Measurements from ENCODE around the gene APCS. TPM values are rescaled to one million over a fixed set of nuclear protein-coding genes. Genes with fewer than 3 reads are reported as not detected.

Gene APCS
- total and polyA plus RNA-seq, 2 donors: 0.05 to 0.16 TPM

DNA sequence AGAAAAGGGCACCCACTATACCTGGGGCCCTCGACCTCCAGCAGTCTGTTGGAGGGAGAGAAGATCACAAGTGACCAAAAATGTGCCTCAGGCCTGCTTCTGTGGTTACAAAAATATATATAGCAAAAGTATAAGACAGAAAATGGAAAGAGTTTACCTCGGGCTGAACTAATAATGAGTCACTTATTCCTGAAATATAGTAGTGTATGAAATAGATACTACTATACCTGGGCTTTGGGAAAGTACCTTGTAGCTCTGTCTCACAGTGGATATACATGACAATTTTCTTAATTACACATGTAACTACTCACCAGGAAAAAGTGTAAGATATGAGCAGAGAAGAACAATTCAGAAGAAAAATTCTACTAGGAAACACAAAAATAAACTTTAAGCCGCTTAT is 7.3 kb upstream of the APCS start:
- no peaks in the 10 kb centered on the region for H3K27me3 ChIP-seq (ENCODE audit: control insufficient read depth in 2 of 2, insufficient read depth in 1 of 2, low read length in 1 of 2)
- no peaks in the 10 kb centered on the region for H3K4me1 ChIP-seq (ENCODE audit: control insufficient read depth in 2 of 2, insufficient read depth in 2 of 2, low read length in 2 of 2)
- H3K9me3 ChIP-seq (ENCODE audit: control insufficient read depth in 2 of 2, insufficient read depth in 1 of 2, low read length in 1 of 2): no peaks in the 10 kb centered on the region
- no peak overlapping the region for H3K4me3 ChIP-seq (ENCODE audit: low read length in 2 of 2)
- no peak for DNase-seq (ENCODE audit: low read depth in 6 of 9, low spot score in 9 of 9)
- 80% methylated on average over 3 of the region's 3 CpGs for WGBS
- H3K27ac ChIP-seq (ENCODE audit: low read depth in 1 of 2, low read length in 1 of 2): no peak overlapping the region
- no peaks in the 10 kb centered on the region for H3K36me3 ChIP-seq (ENCODE audit: control insufficient read depth in 2 of 2, insufficient read depth in 2 of 2, low read length in 1 of 2)

DNA sequence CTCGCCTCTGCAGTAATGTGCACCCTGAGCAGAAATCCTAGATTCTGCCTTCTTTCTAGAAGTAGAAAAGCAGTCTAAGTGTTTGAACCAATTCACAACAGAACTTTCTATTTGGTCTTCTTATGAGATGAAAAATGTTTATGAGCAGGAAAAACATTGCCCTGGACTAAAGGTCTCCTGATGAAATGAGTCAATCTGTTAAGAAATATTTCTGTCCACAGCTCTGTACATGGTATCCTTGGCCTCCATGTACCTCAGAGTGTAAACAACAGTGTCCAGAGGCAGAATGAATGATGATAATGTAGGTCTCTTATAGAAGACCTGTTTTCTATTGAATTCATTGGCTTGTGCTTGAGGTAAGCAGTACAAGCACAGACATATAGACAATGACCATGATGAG is 6.2 kb upstream of the APCS start:
- no peak for DNase-seq (ENCODE audit: low read depth in 6 of 9, low spot score in 9 of 9)
- no peaks in the 10 kb centered on the region for H3K36me3 ChIP-seq (ENCODE audit: control insufficient read depth in 2 of 2, insufficient read depth in 2 of 2, low read length in 1 of 2)
- no peaks in the 10 kb centered on the region for H3K9me3 ChIP-seq (ENCODE audit: control insufficient read depth in 2 of 2, insufficient read depth in 1 of 2, low read length in 1 of 2)
- no peaks in the 10 kb centered on the region for H3K4me1 ChIP-seq (ENCODE audit: control insufficient read depth in 2 of 2, insufficient read depth in 2 of 2, low read length in 2 of 2)
- no peak overlapping the region for H3K4me3 ChIP-seq (ENCODE audit: low read length in 2 of 2)
- WGBS: 95% methylated on average over 1 of the region's 1 CpG
- no peaks in the 10 kb centered on the region for H3K27me3 ChIP-seq (ENCODE audit: control insufficient read depth in 2 of 2, insufficient read depth in 1 of 2, low read length in 1 of 2)
- no peak overlapping the region for H3K27ac ChIP-seq (ENCODE audit: low read depth in 1 of 2, low read length in 1 of 2)

DNA sequence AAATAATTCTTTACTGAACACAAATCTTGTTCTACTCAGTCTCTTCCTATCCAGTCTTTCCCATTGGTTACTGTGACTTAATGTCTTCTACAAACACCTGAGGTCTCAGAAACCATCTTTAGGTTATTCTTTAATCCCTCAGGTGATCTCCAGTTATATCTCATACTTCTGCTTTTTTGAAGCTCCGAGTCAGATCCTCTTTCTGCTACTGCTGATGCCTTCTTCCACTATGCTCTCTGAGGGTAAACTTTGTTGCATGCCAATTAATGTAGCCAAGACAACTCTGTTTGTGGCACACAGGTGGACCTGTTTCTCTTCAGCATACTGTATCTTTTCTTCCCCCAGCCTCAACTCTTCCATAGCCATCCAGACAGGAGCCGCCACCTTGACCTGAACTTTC is 3.1 kb upstream of the APCS start:
- no peak overlapping the region for H3K4me3 ChIP-seq (ENCODE audit: low read length in 2 of 2)
- DNase-seq (ENCODE audit: low read depth in 6 of 9, low spot score in 9 of 9): no peak
- no peaks in the 10 kb centered on the region for H3K36me3 ChIP-seq (ENCODE audit: control insufficient read depth in 2 of 2, insufficient read depth in 2 of 2, low read length in 1 of 2)
- H3K9me3 ChIP-seq (ENCODE audit: control insufficient read depth in 2 of 2, insufficient read depth in 1 of 2, low read length in 1 of 2): no peaks in the 10 kb centered on the region
- no peak overlapping the region for H3K27ac ChIP-seq (ENCODE audit: low read depth in 1 of 2, low read length in 1 of 2)
- no peaks in the 10 kb centered on the region for H3K27me3 ChIP-seq (ENCODE audit: control insufficient read depth in 2 of 2, insufficient read depth in 1 of 2, low read length in 1 of 2)
- no peaks in the 10 kb centered on the region for H3K4me1 ChIP-seq (ENCODE audit: control insufficient read depth in 2 of 2, insufficient read depth in 2 of 2, low read length in 2 of 2)
- 83% methylated on average over 2 of the region's 2 CpGs for WGBS

DNA sequence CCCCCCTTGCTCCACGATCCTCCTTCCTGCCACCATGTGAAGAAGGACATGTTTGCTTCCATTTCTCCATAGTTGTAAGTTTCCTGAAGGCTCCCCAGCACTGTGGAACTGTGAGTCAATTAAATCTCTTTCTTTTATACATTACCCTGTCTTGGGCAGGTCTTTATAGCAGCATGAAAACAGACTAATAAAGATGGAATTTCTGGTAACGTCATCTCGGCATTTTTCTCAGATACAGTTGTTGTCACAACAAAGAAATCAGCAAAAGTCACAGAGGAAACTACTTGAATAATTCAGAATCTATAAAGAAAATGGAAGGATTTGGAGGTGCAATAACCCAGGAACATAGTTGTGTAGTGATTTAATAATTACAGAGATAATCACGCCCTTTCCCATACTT is 4.4 kb downstream of the APCS start:
- no peak overlapping the region for H3K4me3 ChIP-seq (ENCODE audit: low read length in 2 of 2)
- H3K27ac ChIP-seq (ENCODE audit: low read depth in 1 of 2, low read length in 1 of 2): no peak overlapping the region
- WGBS: 95% methylated on average over 4 of the region's 4 CpGs
- no peaks in the 10 kb centered on the region for H3K27me3 ChIP-seq (ENCODE audit: control insufficient read depth in 2 of 2, insufficient read depth in 1 of 2, low read length in 1 of 2)
- no peaks in the 10 kb centered on the region for H3K9me3 ChIP-seq (ENCODE audit: control insufficient read depth in 2 of 2, insufficient read depth in 1 of 2, low read length in 1 of 2)
- H3K36me3 ChIP-seq (ENCODE audit: control insufficient read depth in 2 of 2, insufficient read depth in 2 of 2, low read length in 1 of 2): no peaks in the 10 kb centered on the region
- no peaks in the 10 kb centered on the region for H3K4me1 ChIP-seq (ENCODE audit: control insufficient read depth in 2 of 2, insufficient read depth in 2 of 2, low read length in 2 of 2)
- no peak for DNase-seq (ENCODE audit: low read depth in 6 of 9, low spot score in 9 of 9)

DNA sequence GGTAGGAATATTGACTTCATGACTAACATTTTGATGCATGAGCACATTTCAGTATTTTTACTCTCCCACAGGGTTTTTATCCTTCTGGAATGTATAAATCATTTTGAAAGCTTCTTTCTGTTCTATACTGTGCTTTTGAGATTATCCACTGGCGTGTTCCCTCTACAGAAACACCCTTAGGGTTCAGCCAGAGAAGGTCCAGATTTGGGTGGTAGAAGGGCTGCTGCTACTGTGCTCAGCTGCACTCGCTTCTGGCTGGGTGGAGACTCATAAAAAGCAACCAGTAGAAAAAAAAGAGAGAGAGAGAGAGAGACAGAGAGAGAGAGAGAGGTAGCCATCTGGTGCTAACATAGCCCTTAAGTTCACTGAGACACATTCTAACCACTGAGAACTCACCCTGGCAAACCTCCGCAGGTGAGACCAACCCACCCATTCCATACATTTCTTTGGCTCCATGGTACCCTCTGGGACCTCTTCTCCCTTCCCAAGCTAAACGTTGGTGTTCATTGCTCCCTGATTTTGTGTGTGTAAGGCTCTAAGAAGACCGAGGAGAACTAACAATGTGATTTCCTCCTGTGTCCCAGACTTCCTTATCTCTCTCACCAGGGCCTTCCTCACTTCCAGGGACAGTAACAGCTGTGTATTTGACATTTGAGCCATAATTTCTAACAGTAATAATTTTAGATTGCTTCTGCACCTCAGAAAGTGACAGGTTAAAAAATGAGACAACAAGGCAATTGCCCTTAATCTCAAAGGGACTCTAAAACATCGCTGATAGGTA is 7.2 kb downstream of the APCS start:
- no peak for DNase-seq (ENCODE audit: low read depth in 6 of 9, low spot score in 9 of 9)
- Histone ChIP-seq H3K4me3 (ENCODE audit: low read length in 2 of 2) (no peak overlapping the region), H3K4me1 (ENCODE audit: control insufficient read depth in 2 of 2, insufficient read depth in 2 of 2, low read length in 2 of 2) (no peaks in the 10 kb centered on the region), H3K27ac (ENCODE audit: low read depth in 1 of 2, low read length in 1 of 2) (no peak overlapping the region), H3K27me3 (ENCODE audit: control insufficient read depth in 2 of 2, insufficient read depth in 1 of 2, low read length in 1 of 2) (no peaks in the 10 kb centered on the region), H3K36me3 (ENCODE audit: control insufficient read depth in 2 of 2, insufficient read depth in 2 of 2, low read length in 1 of 2) (no peaks in the 10 kb centered on the region), H3K9me3 (ENCODE audit: control insufficient read depth in 2 of 2, insufficient read depth in 1 of 2, low read length in 1 of 2) (no peaks in the 10 kb centered on the region)
- WGBS: 36% methylated on average over 6 of the region's 6 CpGs

DNA sequence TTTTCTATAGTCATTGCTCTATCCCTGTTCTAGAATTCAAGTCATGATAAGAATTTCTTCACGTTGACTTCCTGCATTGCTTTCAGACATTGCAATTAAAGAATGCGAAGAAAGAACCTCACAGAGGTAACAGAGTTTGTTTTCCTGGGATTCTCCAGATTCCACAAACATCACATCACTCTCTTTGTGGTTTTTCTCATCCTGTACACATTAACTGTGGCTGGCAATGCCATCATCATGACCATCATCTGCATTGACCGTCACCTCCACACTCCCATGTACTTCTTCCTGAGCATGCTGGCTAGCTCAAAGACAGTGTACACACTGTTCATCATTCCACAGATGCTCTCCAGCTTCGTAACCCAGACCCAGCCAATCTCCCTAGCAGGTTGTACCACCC is 10.6 kb downstream of the APCS start:
- Histone ChIP-seq H3K9me3 (ENCODE audit: control insufficient read depth in 2 of 2, insufficient read depth in 1 of 2, low read length in 1 of 2) (no peaks in the 10 kb centered on the region), H3K36me3 (ENCODE audit: control insufficient read depth in 2 of 2, insufficient read depth in 2 of 2, low read length in 1 of 2) (no peaks in the 10 kb centered on the region), H3K27me3 (ENCODE audit: control insufficient read depth in 2 of 2, insufficient read depth in 1 of 2, low read length in 1 of 2) (no peaks in the 10 kb centered on the region), H3K27ac (ENCODE audit: low read depth in 1 of 2, low read length in 1 of 2) (no peak overlapping the region), H3K4me3 (ENCODE audit: low read length in 2 of 2) (no peak overlapping the region), H3K4me1 (ENCODE audit: control insufficient read depth in 2 of 2, insufficient read depth in 2 of 2, low read length in 2 of 2) (no peaks in the 10 kb centered on the region)
- WGBS: 90% methylated on average over 4 of the region's 4 CpGs
- no peak for DNase-seq (ENCODE audit: low read depth in 6 of 9, low spot score in 9 of 9)

DNA sequence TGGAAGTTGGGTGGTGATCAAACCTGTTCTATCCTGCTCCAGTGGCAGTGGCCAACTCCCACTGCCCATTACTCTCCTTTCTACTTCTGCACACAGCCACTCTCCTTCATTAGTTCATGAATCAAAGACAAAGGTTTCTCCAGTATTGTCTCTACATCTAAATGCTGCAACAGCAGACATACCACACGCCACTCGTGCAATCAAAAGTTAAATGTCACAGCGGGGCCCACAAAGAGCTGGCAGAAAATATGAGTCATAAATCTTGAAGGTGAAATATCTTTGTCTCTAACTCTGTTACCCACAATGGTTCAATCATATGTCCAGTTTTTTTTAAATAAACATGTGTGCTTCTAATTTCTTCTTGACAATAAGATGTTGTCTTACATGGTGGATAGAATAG is 13.3 kb downstream of the APCS start:
- H3K27me3 ChIP-seq (ENCODE audit: control insufficient read depth in 2 of 2, insufficient read depth in 1 of 2, low read length in 1 of 2): no peaks in the 10 kb centered on the region
- H3K9me3 ChIP-seq (ENCODE audit: control insufficient read depth in 2 of 2, insufficient read depth in 1 of 2, low read length in 1 of 2): peaks cover 0 to 6% of the 10 kb centered on the region in 2 donors
- DNase-seq (ENCODE audit: low read depth in 6 of 9, low spot score in 9 of 9): no peak
- H3K27ac ChIP-seq (ENCODE audit: low read depth in 1 of 2, low read length in 1 of 2): no peak overlapping the region
- H3K4me1 ChIP-seq (ENCODE audit: control insufficient read depth in 2 of 2, insufficient read depth in 2 of 2, low read length in 2 of 2): no peaks in the 10 kb centered on the region
- H3K4me3 ChIP-seq (ENCODE audit: low read length in 2 of 2): no peak overlapping the region
- H3K36me3 ChIP-seq (ENCODE audit: control insufficient read depth in 2 of 2, insufficient read depth in 2 of 2, low read length in 1 of 2): no peaks in the 10 kb centered on the region
- 93% methylated on average over 3 of the region's 3 CpGs for WGBS

DNA sequence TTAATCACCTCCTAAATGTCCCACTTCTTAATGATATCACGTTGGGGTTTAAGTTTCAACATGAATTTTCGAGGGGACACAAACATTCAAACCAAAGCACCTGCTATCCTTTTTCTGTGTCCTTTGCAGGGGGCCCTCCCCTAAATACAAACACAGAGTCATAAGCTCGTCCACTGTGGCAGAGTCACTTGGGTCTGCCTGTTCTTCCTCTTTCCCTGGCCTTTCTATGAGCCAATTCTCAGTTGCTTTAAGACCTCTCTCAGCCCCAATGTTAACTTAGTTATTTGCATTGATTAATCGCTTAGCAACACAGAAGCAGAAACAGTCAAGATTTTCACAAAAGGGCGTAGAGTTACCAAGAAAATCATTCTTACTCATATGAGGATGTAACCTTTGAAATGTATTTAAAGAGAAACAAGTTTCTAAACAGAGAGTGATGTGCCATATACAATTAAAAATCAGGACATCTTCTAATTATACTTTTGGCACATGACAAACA is 14.9 kb downstream of the APCS start:
- H3K27me3 ChIP-seq (ENCODE audit: control insufficient read depth in 2 of 2, insufficient read depth in 1 of 2, low read length in 1 of 2): no peaks in the 10 kb centered on the region
- H3K36me3 ChIP-seq (ENCODE audit: control insufficient read depth in 2 of 2, insufficient read depth in 2 of 2, low read length in 1 of 2): no peaks in the 10 kb centered on the region
- no peak for DNase-seq (ENCODE audit: low read depth in 6 of 9, low spot score in 9 of 9)
- H3K27ac ChIP-seq (ENCODE audit: low read depth in 1 of 2, low read length in 1 of 2): no peak overlapping the region
- no peak overlapping the region for H3K4me3 ChIP-seq (ENCODE audit: low read length in 2 of 2)
- 90% methylated on average over 5 of the region's 5 CpGs for WGBS
- H3K9me3 ChIP-seq (ENCODE audit: control insufficient read depth in 2 of 2, insufficient read depth in 1 of 2, low read length in 1 of 2): peaks cover 0 to 6% of the 10 kb centered on the region in 2 donors
- H3K4me1 ChIP-seq (ENCODE audit: control insufficient read depth in 2 of 2, insufficient read depth in 2 of 2, low read length in 2 of 2): no peaks in the 10 kb centered on the region

DNA sequence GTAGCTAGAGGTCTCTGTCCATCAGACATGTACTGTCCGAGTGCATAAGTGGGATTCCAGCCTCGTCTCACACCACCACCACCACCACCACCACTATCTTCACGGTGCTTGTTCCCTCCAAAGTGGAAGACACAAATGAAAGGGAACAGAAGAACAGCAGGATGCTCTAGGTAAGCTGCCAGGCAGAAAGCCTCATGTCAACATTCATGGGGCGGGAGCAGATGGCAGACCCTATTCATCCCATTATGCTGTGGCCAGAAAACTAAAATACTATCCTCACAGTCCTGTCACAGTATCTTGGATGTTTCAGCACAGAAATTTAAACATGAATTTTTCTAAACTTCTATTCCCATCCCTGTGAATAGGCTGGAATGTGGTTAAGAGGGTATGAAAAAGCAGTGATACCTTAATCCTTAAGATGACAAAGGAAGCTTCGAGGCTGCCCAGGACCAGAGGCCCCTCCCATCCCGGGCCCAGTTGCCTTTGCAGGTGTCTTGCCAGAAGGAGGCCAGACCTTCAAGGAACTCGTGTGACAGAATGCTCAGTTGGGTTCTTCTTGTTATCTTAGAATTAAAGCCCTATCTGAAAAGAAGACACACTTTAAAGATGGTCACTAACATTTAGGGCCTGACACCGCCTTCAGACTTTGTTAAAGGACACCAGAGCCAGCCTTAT is 24.7 kb downstream of the APCS start:
- H3K9me3 ChIP-seq (ENCODE audit: control insufficient read depth in 2 of 2, insufficient read depth in 1 of 2, low read length in 1 of 2): no peaks in the 10 kb centered on the region
- WGBS: 90% methylated on average over 8 of the region's 8 CpGs
- H3K27ac ChIP-seq (ENCODE audit: low read depth in 1 of 2, low read length in 1 of 2): no peak overlapping the region
- no peak for DNase-seq (ENCODE audit: low read depth in 6 of 9, low spot score in 9 of 9)
- H3K36me3 ChIP-seq (ENCODE audit: control insufficient read depth in 2 of 2, insufficient read depth in 2 of 2, low read length in 1 of 2): no peaks in the 10 kb centered on the region
- no peaks in the 10 kb centered on the region for H3K27me3 ChIP-seq (ENCODE audit: control insufficient read depth in 2 of 2, insufficient read depth in 1 of 2, low read length in 1 of 2)
- no peaks in the 10 kb centered on the region for H3K4me1 ChIP-seq (ENCODE audit: control insufficient read depth in 2 of 2, insufficient read depth in 2 of 2, low read length in 2 of 2)
- no peak overlapping the region for H3K4me3 ChIP-seq (ENCODE audit: low read length in 2 of 2)

Measured in thymus (tissue), 11 donors.